Kidney glomerular epithelial cell (primary cell): Measurements from ENCODE around the gene SCN4A.
"Not testable (repeated sequence)": the region's sequence is repeated elsewhere in the genome, so short reads cannot be mapped to it uniquely, and the experiment has no call there.

ENCODE experiments used
- DNase-seq: peaks from one replicate; lab custom pipeline; 2025; lab: John Stamatoyannopoulos, UW

The SCN4A gene

DNA sequence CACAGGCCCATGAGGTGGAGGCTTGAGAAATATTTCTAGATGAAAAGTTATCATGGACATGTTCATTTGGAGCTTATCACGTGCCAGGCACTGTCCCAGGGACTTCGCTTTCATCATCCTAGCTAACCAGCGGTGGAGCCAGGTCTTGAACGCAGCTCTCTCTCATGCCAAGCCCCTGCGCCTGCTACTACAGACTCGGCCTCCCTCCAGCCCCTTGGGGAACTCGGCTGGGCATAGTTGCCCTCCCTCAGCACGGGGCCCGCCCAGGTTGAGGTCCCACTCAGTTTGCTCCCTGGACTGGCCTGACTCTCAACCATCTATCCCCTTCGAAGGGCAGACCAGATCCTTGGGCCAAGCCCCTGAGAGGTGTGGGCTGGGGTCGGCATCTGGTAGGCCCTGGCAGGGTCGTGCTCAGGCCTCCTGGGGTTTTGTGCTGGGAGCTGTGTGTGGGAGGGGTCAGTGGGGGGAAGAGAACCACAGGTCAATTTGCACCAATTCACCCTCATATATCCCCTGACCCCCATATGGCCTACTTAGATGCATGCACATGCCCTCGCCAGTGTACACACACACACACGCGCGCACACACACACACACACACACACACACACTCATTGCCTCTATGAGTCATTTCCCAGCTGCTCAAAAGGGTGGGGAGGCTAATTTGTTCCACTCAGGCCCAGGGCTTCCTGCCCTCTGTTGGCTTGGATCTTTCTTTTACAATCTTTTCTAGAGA, 12.1 kb upstream of the SCN4A start:
- peak; percentile 50 for DNase-seq

DNA sequence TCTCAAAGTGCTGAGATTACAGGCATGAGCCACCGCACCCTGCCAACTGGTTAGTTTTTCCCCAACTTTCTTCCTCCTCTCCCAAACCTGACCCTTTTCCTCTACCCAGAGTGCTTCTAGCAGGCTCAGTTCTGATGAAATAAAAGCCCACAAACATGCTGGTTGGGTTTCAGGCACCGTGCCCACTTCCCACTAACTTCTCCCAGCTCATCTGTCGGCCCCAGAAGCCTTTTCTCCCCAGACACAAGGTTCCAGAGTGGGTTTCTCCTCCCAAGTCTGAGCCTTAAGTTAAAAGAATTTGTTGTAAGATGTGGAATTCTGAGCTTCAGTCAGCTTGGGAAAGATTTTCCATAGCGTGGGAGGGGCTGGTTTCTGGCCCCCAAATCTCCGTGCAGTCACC, 11.5 kb upstream of the SCN4A start:
- no peak for DNase-seq

DNA sequence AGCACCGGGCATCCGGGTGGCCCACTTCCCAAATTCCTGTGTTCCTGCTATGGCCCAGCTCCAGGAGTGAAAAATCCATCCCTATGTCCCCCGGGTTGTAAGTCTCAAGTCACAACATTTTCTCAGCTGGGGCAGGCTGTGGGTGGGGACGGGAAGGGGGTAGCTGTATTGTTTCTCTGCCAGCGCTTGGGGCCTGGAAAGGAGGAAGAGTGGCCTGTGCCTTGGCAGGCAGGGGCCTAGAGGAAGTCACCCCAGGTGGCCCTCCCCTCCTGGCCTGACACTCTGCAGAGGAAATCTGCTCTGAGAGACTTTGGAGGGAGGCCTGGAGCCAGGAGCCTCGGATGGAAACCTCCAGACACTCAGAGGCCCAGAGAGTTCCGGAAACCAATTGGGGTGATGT, 10.6 kb upstream of the SCN4A start:
- no peak for DNase-seq

DNA sequence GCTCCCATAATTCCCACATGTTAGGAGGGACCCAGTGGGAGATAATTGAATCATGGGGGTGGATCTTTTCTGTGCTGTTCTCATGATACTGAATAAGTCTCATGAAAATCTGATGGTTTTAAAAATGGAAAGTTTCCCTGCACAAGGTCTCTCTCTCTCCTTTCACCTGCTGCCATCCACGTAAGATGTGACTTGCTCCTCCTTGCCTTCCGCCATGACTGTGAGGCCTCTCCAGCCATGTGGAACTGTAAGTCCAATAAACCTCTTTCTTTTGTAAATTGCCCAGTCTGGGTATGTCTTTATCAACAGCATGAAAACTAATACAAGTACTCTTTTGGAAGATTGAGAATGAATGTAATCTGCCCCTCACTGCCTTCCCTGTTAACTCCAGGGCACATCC, 9.9 kb upstream of the SCN4A start:
- not testable (repeated sequence) for DNase-seq

GRCh38 chr17:63978272-63979200, 5.8 kb upstream of the SCN4A start:
- no peak for DNase-seq

DNA sequence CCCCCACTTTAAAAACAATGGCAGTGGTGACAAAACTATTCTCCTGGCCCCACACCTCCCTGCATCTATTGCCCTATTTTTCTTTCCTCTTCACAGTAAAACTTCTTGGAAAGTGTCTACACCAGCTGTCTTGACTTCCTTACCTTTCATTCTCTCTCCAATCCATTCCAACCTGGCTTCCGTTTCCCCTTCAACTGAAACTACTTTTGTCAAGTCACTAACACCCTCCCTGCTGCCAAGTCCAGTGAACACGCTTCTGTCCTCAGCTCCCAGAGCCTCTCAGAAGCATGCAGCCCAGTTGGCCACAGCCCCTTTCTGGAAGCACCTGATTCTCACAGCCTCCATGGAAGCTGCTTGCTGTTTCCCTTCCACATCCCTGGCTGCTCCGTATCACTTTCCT, 4.0 kb upstream of the SCN4A start:
- no peak for DNase-seq

DNA sequence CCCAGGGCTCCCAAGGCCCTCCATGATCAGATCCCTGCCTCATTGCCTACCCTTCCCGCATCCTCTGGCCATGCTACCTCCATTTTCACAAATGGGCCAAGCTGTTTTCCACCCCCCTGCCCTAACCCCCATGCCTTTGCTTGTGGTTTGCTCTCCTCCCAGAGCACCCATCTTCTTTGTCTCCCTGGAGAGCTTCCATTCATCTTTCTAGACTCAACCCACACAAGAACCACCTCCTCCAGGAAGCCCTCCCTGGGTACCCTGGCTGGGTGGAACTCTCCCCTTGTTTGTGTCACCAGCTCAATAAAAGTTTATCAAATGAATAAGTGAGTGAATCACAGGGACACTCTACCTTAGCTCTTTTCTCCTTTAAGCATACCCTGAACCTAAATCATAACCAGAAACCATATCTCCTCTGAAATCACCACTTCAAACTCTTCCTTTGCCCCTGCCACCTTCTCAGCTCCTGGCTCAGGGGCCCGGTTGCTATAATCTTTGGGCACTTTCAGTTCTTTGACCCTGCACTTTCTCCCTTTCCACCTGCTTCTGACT, 2.9 kb upstream of the SCN4A start:
- no peak for DNase-seq

GRCh38 chr17:63974594-63975192, 2.0 kb upstream of the SCN4A start:
- peak; percentile 45 for DNase-seq

DNA sequence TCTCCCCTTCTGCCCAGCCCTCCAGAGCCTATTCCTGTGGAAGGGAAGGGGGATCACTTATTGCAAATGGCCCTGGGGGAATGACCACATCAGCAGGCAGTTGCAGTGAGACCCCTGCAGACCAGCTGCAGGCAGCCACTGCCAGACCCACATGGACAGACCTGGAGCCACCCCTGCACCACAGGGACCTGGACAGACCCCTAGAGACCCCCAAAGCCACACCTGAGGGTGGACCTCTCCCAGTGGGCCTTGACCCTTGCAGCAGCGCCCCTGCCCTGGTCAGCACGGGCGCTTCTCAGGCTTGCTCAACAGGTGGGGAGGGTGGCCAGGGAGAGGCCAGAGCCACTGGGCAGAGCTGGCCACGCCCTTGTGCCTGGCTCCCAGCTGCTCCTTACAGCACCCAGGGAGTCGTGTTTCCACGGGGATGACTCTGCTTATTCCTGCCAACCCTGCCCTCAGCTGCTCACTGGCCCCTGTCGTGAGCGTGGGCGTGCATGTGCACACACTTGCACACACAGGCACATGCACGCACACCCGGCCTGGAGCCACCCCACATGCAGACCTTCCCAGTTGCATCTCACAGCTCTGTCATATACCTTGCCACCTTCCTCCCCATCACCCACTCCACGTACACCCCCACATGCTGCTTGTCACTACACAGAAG, 1.3 kb upstream of the SCN4A start:
- peak; percentile 45 for DNase-seq

GRCh38 chr17:63973247-63973646, 529 bp upstream of the SCN4A start:
- no peak for DNase-seq

DNA sequence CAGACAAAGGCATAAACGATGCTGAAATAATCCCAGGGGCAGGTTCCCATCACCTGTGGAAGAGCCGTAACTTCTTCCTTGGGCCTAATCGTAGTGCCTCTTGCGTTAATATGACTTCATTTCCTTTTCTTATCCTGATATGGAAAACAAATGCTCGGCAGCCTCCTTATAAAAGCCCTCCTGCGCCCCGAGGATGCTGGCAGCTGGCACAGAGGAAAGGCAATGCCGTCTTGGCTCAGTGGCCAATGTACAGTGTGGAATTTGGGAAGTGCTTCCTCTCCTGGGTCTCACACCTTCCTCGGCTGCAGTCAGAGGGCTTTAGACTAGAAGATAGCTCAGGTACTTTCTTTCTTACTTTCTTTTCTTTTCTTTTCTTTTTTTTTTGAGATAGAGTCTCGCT, 3.4 kb downstream of the SCN4A start:
- no peak for DNase-seq

DNA sequence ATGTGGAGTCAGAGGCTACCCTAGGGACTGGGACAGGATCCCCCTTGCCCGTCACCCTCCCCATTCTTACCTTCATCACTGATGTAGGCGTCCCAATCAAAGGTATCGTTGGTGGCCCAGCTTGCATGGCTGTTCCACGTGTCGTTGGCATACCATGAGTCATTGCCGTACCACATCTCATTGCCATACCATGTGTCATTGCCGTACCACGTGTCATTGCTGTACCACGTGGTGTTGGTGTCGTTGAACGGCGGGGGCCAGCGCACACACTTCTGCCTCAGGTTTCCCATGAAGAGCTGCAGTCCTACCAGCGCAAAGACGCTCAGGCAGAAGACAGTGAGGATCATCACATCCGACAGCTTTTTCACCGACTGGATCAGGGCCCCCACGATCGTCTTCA, 4.8 kb downstream of the SCN4A start:
- DNase-seq, result no peak

GRCh38 chr17:63966646-63967264, 6.0 kb downstream of the SCN4A start:
- DNase-seq, result no peak

DNA sequence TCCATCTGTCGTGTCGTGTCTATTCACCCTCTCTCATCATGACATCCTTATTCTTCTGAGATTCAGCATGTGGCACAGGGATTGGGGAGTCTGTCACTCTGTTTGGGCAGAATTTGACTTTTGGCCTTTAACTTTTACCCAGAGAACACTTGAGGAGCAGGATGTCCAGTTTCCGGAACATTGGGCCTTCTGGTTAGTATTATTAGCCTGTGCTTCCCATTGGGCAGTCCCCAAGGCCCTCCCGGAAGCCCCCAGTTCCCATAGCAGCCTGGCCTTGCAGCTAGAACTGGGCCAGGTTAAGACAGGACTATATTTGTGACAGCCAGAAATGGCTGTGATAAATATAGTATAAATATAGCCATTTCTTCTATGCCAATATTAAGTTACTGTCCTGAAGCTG, 9.6 kb downstream of the SCN4A start:
- no peak for DNase-seq

GRCh38 chr17:63962298-63962744, 10.4 kb downstream of the SCN4A start:
- no peak for DNase-seq

GRCh38 chr17:63961355-63962212, 11.1 kb downstream of the SCN4A start:
- DNase-seq, result no peak

DNA sequence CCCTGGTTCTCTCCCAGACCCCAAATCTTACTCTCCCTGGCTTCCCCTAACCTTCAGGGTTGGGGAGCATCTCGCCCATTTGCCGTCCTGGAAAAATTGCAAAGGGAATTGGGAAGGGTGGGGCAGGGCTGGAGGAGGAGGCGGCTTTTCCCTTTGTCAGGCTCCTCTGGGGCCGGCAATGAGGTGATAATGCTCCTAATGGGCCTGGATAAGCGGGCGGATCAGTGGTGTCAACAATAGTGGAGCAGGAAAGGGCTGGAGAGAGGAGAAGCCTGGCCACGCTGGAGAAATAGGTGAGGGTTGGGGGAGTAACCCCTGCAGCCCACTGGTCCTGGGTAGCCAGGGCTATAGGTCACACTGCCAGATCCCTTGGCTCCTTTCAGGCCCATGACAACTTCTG, 12.3 kb downstream of the SCN4A start:
- no peak for DNase-seq

- no peak for DNase-seq
These were observed 12.7 kb downstream of the SCN4A start for GRCh38 chr17:63960006-63960405.

- DNase-seq, result no peak
These were observed 16.3 kb downstream of the SCN4A start for GRCh38 chr17:63956296-63956920.

DNA sequence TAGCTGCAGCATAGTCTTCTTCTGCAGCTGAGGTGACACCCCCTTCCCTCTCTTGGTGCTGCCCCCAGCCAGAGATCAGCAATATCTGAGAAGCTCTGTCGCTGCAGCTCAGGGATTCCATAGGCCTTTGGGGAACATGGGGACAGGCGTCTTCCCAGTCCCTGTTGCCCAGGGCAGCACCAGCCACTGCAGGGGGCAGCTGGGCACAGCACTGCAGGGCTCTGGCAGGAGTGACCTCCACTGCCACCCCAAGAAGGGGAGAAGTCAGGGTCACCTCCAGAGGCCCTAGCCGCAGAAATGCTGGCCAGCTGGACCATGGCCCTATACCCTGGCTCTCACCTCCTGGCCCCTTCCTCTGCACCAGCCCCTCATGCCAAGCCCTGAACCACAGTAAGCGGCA, 16.9 kb downstream of the SCN4A start:
- no peak for DNase-seq
